ENCODE measurements around the gene PKNOX1.

- no peak for TF ChIP-seq CTCF (IDR thresholded peaks at IDR 0.05)
- no peak for TF ChIP-seq POLR2A (IDR thresholded peaks at IDR 0.05)
These were observed 59.7 kb downstream of the PKNOX1 start for GRCh38 chr21:43034101-43034500.

Measured in Peyer's patch (tissue), 4 donors.